Measurements from ENCODE around the gene TLR4. TPM values are rescaled to one million over a fixed set of nuclear protein-coding genes. Genes with fewer than 3 reads are reported as not detected.

The TLR4 gene
- total and polyA plus RNA-seq, 4 donors: 4.5 to 41.6 (median 25.9) TPM

DNA sequence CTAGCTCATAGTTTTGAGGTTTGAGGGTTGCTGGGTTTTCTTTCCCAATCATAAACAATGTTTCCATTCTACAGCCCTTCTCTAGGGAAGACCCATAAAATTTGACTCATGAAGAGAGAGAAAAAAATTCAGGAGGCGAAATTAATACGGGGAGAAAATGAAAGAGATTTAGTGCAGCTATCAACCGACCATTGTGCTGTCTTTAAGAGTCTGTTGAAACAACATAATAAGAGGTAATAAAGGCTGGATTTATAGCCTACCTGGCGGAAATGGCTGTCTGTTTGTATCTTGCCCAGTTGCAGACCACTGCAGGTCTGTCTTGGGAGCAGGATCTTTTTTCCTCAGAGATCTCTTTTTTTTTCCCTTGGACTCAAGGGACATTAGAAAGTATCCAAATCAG, 66.9 kb downstream of the TLR4 start:
- no peaks in the 10 kb centered on the region for H3K9me3 ChIP-seq (ENCODE audit: control insufficient read depth in 4 of 4, insufficient read depth in 3 of 4, low read length in 3 of 4)
- TF ChIP-seq, protein P1, sequence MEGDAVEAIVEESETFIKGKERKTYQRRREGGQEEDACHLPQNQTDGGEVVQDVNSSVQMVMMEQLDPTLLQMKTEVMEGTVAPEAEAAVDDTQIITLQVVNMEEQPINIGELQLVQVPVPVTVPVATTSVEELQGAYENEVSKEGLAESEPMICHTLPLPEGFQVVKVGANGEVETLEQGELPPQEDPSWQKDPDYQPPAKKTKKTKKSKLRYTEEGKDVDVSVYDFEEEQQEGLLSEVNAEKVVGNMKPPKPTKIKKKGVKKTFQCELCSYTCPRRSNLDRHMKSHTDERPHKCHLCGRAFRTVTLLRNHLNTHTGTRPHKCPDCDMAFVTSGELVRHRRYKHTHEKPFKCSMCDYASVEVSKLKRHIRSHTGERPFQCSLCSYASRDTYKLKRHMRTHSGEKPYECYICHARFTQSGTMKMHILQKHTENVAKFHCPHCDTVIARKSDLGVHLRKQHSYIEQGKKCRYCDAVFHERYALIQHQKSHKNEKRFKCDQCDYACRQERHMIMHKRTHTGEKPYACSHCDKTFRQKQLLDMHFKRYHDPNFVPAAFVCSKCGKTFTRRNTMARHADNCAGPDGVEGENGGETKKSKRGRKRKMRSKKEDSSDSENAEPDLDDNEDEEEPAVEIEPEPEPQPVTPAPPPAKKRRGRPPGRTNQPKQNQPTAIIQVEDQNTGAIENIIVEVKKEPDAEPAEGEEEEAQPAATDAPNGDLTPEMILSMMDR (IDR thresholded peaks at IDR 0.05; ENCODE audit: control extremely low read depth, extremely low read depth): no peak
- H3K27me3 ChIP-seq (ENCODE audit: control insufficient read depth in 3 of 3, insufficient read depth in 3 of 3, low read length in 2 of 3): no peaks in the 10 kb centered on the region
- peaks cover 0 to 2% (median 0%) of the 10 kb centered on the region in 5 donors for H3K4me1 ChIP-seq (ENCODE audit: control insufficient read depth in 5 of 5, insufficient read depth in 5 of 5, low read length in 5 of 5)
- 75 to 80% methylated on average over 4 of the region's 4 CpGs for WGBS, 2 donors
- no peak overlapping the region for H3K4me3 ChIP-seq
- no peak overlapping the region for H3K27ac ChIP-seq (ENCODE audit: low read depth in 1 of 2, low read length in 1 of 2)
- DNase-seq: no peak
- no peak for ATAC-seq (ENCODE audit: insufficient read depth, low FRiP score)
- H3K36me3 ChIP-seq (ENCODE audit: control insufficient read depth in 4 of 4, insufficient read depth in 4 of 4, low read length in 4 of 4): no peaks in the 10 kb centered on the region
- H3K9ac ChIP-seq (ENCODE audit: insufficient read depth in 1 of 2, low read length in 2 of 2): no peak overlapping the region

DNA sequence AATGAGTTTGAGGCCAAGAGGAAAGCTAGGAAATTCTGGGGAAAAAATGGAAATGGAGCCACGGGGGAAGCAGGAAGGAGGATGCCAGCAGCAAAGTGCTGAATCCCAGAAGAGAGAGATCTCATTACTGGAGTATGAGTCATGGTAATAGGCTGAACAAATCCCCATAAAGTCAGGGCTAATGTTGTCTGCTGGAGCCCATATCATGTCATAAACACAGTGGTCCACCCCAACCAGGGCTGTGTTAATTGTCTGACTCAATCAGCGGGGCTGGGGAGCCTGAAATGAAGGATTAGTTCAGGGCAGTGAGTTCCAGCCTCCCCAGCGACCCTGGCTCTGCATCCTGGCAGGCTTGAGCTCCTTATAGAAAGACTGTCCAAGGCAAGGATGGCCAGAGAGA, 68.8 kb downstream of the TLR4 start:
- DNase-seq (no peak), ATAC-seq (ENCODE audit: insufficient read depth, low FRiP score) (no peak)
- Histone ChIP-seq H3K9ac (ENCODE audit: insufficient read depth in 1 of 2, low read length in 2 of 2) (no peak overlapping the region), H3K27me3 (ENCODE audit: control insufficient read depth in 3 of 3, insufficient read depth in 3 of 3, low read length in 2 of 3) (no peaks in the 10 kb centered on the region), H3K27ac (ENCODE audit: low read depth in 1 of 2, low read length in 1 of 2) (no peak overlapping the region), H3K4me1 (ENCODE audit: control insufficient read depth in 5 of 5, insufficient read depth in 5 of 5, low read length in 5 of 5) (peaks cover 0 to 3% (median 0%) of the 10 kb centered on the region in 5 donors), H3K36me3 (ENCODE audit: control insufficient read depth in 4 of 4, insufficient read depth in 4 of 4, low read length in 4 of 4) (no peaks in the 10 kb centered on the region), H3K4me3 (no peak overlapping the region), H3K9me3 (ENCODE audit: control insufficient read depth in 4 of 4, insufficient read depth in 3 of 4, low read length in 3 of 4) (no peaks in the 10 kb centered on the region)
- TF ChIP-seq, protein P1 (IDR thresholded peaks at IDR 0.05; ENCODE audit: control extremely low read depth, extremely low read depth): no peak
- WGBS, 2 donors: 69 to 77% methylated on average over 3 of the region's 3 CpGs

Small RNA genes within 50 kb of the gene (small RNA-seq; reads per million reads assigned to genes)
- gene RNU6-1082P (ENCODE audit: low replicate concordance): not detected
